HG03103 (cell line): ENCODE results near the gene RBPJ.
A peak's percentile ranks its signal among the peaks of the same experiment; 100 is the strongest.

Source experiments
- ATAC-seq: cut with Tn5 transposase; IDR thresholded peaks from one replicate; pipeline ENCODE4 v1.9.1; 2021; ENCODE audit warnings: low read depth; ENCODE audit not compliant: unreplicated experiment

RBPJ gene

GRCh38 chr4:26320538-26321372 is at the start of gene RBPJ:
Gene RBPJ (plus strand): TSS chr4:26321014. CDS start chr4:26321029, 15 bp downstream.
- ATAC-seq = no peak

GRCh38 chr4:26271703-26272102 is 49.1 kb upstream of the RBPJ start:
- no peak for ATAC-seq

- ATAC-seq = no peak
Observed at GRCh38 chr4:26272654-26273615, 47.9 kb upstream of the RBPJ start.

- ATAC-seq = no peak
Observed at GRCh38 chr4:26273616-26273980, 47.2 kb upstream of the RBPJ start.

- no peak for ATAC-seq
Observed at GRCh38 chr4:26275281-26275680, 45.5 kb upstream of the RBPJ start.

GRCh38 chr4:26279446-26279845 is 41.4 kb upstream of the RBPJ start:
- no peak for ATAC-seq

GRCh38 chr4:26281881-26282280 is 38.9 kb upstream of the RBPJ start:
- ATAC-seq = no peak

- ATAC-seq = no peak
Observed at GRCh38 chr4:26284536-26284935, 36.3 kb upstream of the RBPJ start.

GRCh38 chr4:26285272-26285671 is 35.5 kb upstream of the RBPJ start:
- no peak for ATAC-seq

GRCh38 chr4:26287756-26288155 is 33.1 kb upstream of the RBPJ start:
- no peak for ATAC-seq

GRCh38 chr4:26288355-26288909 is 32.4 kb upstream of the RBPJ start:
- peak; percentile 80 for ATAC-seq

GRCh38 chr4:26289401-26289800 is 31.4 kb upstream of the RBPJ start:
- no peak for ATAC-seq

GRCh38 chr4:26290321-26290720 is 30.5 kb upstream of the RBPJ start:
- ATAC-seq = no peak

- ATAC-seq = no peak
Observed at GRCh38 chr4:26294904-26295303, 25.9 kb upstream of the RBPJ start.

GRCh38 chr4:26296021-26296420 is 24.8 kb upstream of the RBPJ start:
- ATAC-seq = no peak

GRCh38 chr4:26296514-26296913 is 24.3 kb upstream of the RBPJ start:
- no peak for ATAC-seq

- ATAC-seq = no peak
Observed at GRCh38 chr4:26297219-26297618, 23.6 kb upstream of the RBPJ start.

GRCh38 chr4:26298198-26298947 is 22.4 kb upstream of the RBPJ start:
- ATAC-seq = no peak

GRCh38 chr4:26299254-26299882 is 21.4 kb upstream of the RBPJ start:
- ATAC-seq = no peak
